Neural cell (in vitro differentiated cells): Measurements from ENCODE around the gene PRKAR1B. TPM values are rescaled to one million over a fixed set of nuclear protein-coding genes. Genes with fewer than 3 reads are reported as not detected.

Source experiments
- H2AFZ ChIP-seq: fragments of 200-600, 300-800 bp; sonication (generic), shearing (Covaris generic); 2 replicates; pipeline ENCODE4 v1.6.0; 2014; ENCODE audit warnings: low read depth, mild to moderate bottlenecking, antibody characterized with exemption, low read length, moderate library complexity
- H3F3A ChIP-seq: fragments of 200-600 bp; shearing (Covaris generic); 2 replicates; pipeline ENCODE4 v1.6.1; 2016; ENCODE audit warnings: mild to moderate bottlenecking, moderate library complexity, mixed read lengths, antibody characterized with exemption, low read length; ENCODE audit not compliant: insufficient read depth, poor library complexity, severe bottlenecking
- H3K27ac ChIP-seq: fragments of 200-600, 300-800 bp; sonication (generic), shearing (Covaris generic); 2 replicates; pipeline ENCODE4 v1.5.1; 2014; ENCODE audit warnings: mild to moderate bottlenecking, low read length, moderate library complexity
- H3K27me3 ChIP-seq: fragments of 300-800, 200-600 bp; sonication (generic), shearing (Covaris generic); 2 replicates; pipeline ENCODE4 v1.6.0; 2014; ENCODE audit warnings: mild to moderate bottlenecking, low read depth, low read length, moderate library complexity; ENCODE audit not compliant: insufficient read depth
- H3K36me3 ChIP-seq: fragments of 300-800, 200-600 bp; sonication (generic), shearing (Covaris generic); 2 replicates; pipeline ENCODE4 v1.5.1; 2014; ENCODE audit warnings: mild to moderate bottlenecking, antibody characterized with exemption, low read length, moderate library complexity; ENCODE audit not compliant: insufficient read depth
- H3K4me2 ChIP-seq: fragments of 300-800, 200-600 bp; sonication (generic), shearing (Covaris generic); 2 replicates; pipeline ENCODE4 v1.6.0; 2014; ENCODE audit warnings: mild to moderate bottlenecking, low read length
- H3K4me3 ChIP-seq: fragments of 300-800, 200-600 bp; sonication (generic), shearing (Covaris generic); 2 replicates; pipeline ENCODE4 v1.5.1; 2014; ENCODE audit warnings: mild to moderate bottlenecking, low read length, moderate library complexity
- H3K79me2 ChIP-seq: fragments of 200-600 bp; shearing (Covaris generic); replicated peaks from 2 replicates; pipeline ENCODE4 v1.6.0; 2014; ENCODE audit warnings: mild to moderate bottlenecking, low read length, moderate library complexity; ENCODE audit not compliant: insufficient read depth
- H3K9ac ChIP-seq: fragments of 300-800, 200-600 bp; sonication (generic), shearing (Covaris generic); 2 replicates; pipeline ENCODE4 v1.6.1; 2016; ENCODE audit warnings: mild to moderate bottlenecking, low read length, mixed read lengths
- H3K9me2 ChIP-seq: fragments of 200-600 bp; shearing (Covaris generic); 2 replicates; pipeline ENCODE4 v1.6.1; 2016; ENCODE audit warnings: mild to moderate bottlenecking, low read length, mixed read lengths; ENCODE audit not compliant: insufficient read depth
- H3K9me3 ChIP-seq: fragments of 200-600, 300-800 bp; sonication (generic), shearing (Covaris generic); 2 replicates; pipeline ENCODE4 v1.6.1; 2016; ENCODE audit warnings: mild to moderate bottlenecking, mixed run types, low read length, moderate library complexity, mixed read lengths
- H4K20me1 ChIP-seq: fragments of 200-600 bp; shearing (Covaris generic); 2 replicates; pipeline ENCODE4 v1.6.1; 2016; ENCODE audit warnings: mild to moderate bottlenecking, mixed run types; ENCODE audit not compliant: insufficient read depth
- EP300 ChIP-seq: fragments of 450-650 bp; conservative IDR thresholded peaks from 2 replicates; pipeline ENCODE4 v1.6.1; 2014; ENCODE audit warnings: antibody characterized with exemption, mild to moderate bottlenecking, moderate library complexity; ENCODE audit not compliant: poor library complexity, severe bottlenecking
- EZH2 ChIP-seq: fragments of 200-600, 300-800 bp; shearing (Covaris generic), sonication (generic); IDR thresholded peaks from 2 replicates; pipeline ENCODE4 v1.6.1; 2014; ENCODE audit warnings: antibody characterized with exemption, low read length, borderline replicate concordance, mild to moderate bottlenecking; ENCODE audit not compliant: insufficient read depth, poor library complexity, severe bottlenecking
- MXI1 ChIP-seq: fragments of 450-650 bp; conservative IDR thresholded peaks from 2 replicates; pipeline ENCODE4 v1.6.1; 2014; ENCODE audit warnings: antibody characterized with exemption, mild to moderate bottlenecking; ENCODE audit not compliant: poor library complexity, severe bottlenecking
- POLR2AphosphoS5 ChIP-seq: IDR thresholded peaks from 2 replicates; pipeline ENCODE4 v1.6.1; 2012
- RAD21 ChIP-seq: fragments of 450-650 bp; conservative IDR thresholded peaks from 2 replicates; pipeline ENCODE4 v1.6.1; 2014; ENCODE audit warnings: antibody characterized with exemption, mild to moderate bottlenecking, moderate library complexity
- SMC3 ChIP-seq: fragments of 450-650 bp; conservative IDR thresholded peaks from 2 replicates; pipeline ENCODE4 v1.6.1; 2014; ENCODE audit warnings: antibody characterized with exemption, mild to moderate bottlenecking, moderate library complexity; ENCODE audit not compliant: poor library complexity
- TAF1 ChIP-seq: IDR thresholded peaks from 2 replicates; pipeline ENCODE4 v1.6.1; 2012; ENCODE audit warnings: low read depth
- polyA plus RNA-seq: library from polyadenylated mRNA; depleted of rRNA; stranded (reverse); fragments of >200 nt; gene quantifications from 2 replicates; pipeline ENCODE4 v1.2.3, GENCODE V29; 2014
- TF ChIP-seq, protein P1 (sequence below): IDR thresholded peaks from 2 replicates; pipeline ENCODE4 v1.6.1; 2012; ENCODE audit warnings: borderline replicate concordance
- TF ChIP-seq, protein P2 (sequence below): fragments of 450-650 bp; IDR thresholded peaks from 2 replicates; pipeline ENCODE4 v1.5.1; 2014; ENCODE audit warnings: antibody characterized with exemption, mild to moderate bottlenecking, moderate library complexity; ENCODE audit not compliant: poor library complexity, severe bottlenecking

The PRKAR1B gene
- polyA plus RNA-seq, 1 donor from 2014 or later: 38.6 TPM

DNA sequence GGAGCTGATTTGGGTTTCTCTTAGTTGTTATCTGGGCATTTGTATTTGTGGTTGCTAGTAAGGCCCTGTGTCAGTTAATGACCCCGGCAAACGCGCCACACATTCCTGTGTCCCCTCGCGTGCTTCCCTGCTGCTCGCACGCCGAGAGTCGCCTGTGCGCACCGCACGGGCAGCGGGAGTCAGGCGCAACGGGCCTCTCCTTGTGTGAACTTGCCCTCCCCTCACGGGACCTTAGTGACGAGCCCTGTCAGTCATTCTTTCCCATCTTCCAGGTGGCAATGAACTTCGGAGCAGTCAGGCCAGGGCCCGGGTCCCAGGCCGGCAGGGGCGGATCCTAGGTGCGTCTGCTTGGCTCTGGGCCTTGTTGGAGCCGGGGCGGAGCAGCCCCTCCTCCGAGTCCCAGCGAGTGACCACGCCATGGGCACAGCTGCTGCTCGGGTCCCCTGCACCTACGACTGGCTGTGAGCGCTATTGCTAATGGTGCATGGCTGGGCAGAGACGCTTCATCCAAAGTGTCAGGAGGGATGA, 12.4 kb upstream of the PRKAR1B start:
- no peak overlapping the region for H3K9ac ChIP-seq
- peaks cover 5% of the 10 kb centered on the region for H3K36me3 ChIP-seq
- H3K4me3 ChIP-seq: no peak overlapping the region
- H2AFZ ChIP-seq: no peak overlapping the region
- no peaks in the 10 kb centered on the region for H3K9me2 ChIP-seq
- H3K79me2 ChIP-seq: peaks cover 20% of the 10 kb centered on the region
- no peak overlapping the region for H3K4me2 ChIP-seq
- no peaks in the 10 kb centered on the region for H3K27me3 ChIP-seq
- TF ChIP-seq RAD21 (no peak), POLR2AphosphoS5 (no peak), TAF1 (no peak), EP300 (no peak), EZH2 (no peak), MXI1 (no peak), SMC3 (no peak)
- TF ChIP-seq, protein P1, sequence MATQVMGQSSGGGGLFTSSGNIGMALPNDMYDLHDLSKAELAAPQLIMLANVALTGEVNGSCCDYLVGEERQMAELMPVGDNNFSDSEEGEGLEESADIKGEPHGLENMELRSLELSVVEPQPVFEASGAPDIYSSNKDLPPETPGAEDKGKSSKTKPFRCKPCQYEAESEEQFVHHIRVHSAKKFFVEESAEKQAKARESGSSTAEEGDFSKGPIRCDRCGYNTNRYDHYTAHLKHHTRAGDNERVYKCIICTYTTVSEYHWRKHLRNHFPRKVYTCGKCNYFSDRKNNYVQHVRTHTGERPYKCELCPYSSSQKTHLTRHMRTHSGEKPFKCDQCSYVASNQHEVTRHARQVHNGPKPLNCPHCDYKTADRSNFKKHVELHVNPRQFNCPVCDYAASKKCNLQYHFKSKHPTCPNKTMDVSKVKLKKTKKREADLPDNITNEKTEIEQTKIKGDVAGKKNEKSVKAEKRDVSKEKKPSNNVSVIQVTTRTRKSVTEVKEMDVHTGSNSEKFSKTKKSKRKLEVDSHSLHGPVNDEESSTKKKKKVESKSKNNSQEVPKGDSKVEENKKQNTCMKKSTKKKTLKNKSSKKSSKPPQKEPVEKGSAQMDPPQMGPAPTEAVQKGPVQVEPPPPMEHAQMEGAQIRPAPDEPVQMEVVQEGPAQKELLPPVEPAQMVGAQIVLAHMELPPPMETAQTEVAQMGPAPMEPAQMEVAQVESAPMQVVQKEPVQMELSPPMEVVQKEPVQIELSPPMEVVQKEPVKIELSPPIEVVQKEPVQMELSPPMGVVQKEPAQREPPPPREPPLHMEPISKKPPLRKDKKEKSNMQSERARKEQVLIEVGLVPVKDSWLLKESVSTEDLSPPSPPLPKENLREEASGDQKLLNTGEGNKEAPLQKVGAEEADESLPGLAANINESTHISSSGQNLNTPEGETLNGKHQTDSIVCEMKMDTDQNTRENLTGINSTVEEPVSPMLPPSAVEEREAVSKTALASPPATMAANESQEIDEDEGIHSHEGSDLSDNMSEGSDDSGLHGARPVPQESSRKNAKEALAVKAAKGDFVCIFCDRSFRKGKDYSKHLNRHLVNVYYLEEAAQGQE: no peak
- TF ChIP-seq, protein P2, sequence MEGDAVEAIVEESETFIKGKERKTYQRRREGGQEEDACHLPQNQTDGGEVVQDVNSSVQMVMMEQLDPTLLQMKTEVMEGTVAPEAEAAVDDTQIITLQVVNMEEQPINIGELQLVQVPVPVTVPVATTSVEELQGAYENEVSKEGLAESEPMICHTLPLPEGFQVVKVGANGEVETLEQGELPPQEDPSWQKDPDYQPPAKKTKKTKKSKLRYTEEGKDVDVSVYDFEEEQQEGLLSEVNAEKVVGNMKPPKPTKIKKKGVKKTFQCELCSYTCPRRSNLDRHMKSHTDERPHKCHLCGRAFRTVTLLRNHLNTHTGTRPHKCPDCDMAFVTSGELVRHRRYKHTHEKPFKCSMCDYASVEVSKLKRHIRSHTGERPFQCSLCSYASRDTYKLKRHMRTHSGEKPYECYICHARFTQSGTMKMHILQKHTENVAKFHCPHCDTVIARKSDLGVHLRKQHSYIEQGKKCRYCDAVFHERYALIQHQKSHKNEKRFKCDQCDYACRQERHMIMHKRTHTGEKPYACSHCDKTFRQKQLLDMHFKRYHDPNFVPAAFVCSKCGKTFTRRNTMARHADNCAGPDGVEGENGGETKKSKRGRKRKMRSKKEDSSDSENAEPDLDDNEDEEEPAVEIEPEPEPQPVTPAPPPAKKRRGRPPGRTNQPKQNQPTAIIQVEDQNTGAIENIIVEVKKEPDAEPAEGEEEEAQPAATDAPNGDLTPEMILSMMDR: no peak
- no peaks in the 10 kb centered on the region for H4K20me1 ChIP-seq
- no peaks in the 10 kb centered on the region for H3F3A ChIP-seq
- H3K9me3 ChIP-seq: peaks cover 5% of the 10 kb centered on the region
- no peak overlapping the region for H3K27ac ChIP-seq

DNA sequence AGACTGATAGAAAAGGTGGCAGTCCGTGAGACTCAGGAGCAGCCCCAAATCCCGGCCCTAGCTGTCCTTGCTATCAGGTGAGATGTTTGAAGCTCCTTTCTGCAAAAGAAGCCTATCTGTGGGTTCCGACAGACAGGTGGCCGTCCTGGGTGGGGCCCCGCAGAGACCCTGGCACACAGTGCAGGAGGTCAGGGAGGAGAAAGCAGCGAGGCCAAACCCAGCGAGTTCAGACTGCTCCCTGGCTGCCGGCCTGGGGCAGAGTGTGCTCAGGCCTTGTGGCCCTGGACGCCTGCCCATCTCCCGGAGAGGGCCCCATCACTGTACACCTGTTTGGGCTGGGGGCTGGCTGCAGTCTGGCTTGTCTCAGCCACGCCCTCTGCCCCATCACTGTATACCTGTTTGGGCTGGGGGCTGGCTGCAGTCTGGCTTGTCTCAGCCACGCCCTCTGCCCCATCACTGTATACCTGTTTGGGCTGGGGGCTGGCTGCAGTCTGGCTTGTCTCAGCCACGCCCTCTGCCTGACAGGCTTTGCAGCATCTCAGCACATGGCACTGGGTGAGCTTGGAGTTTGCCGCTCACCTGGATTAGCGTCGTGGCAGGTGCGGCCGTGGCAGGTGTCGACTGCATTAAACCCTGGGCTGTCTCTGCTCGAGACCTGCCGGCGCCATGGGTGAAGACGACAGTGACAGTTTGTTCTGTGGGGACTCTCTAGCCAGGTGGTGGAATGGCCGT, 11.8 kb upstream of the PRKAR1B start:
- peaks cover 11% of the 10 kb centered on the region for H3K9me3 ChIP-seq
- no peak overlapping the region for H3K4me3 ChIP-seq
- no peak for TF ChIP-seq EP300
- TF ChIP-seq TAF1: no peak
- TF ChIP-seq, protein P2: no peak
- TF ChIP-seq, protein P1: no peak
- TF ChIP-seq MXI1: no peak
- H3K4me2 ChIP-seq: no peak overlapping the region
- H3K27me3 ChIP-seq: no peaks in the 10 kb centered on the region
- H3K27ac ChIP-seq: no peak overlapping the region
- no peaks in the 10 kb centered on the region for H4K20me1 ChIP-seq
- no peak overlapping the region for H3K9ac ChIP-seq
- no peaks in the 10 kb centered on the region for H3K9me2 ChIP-seq
- no peak overlapping the region for H2AFZ ChIP-seq
- peaks cover 26% of the 10 kb centered on the region for H3K79me2 ChIP-seq
- H3K36me3 ChIP-seq: peaks cover 5% of the 10 kb centered on the region
- H3F3A ChIP-seq: no peaks in the 10 kb centered on the region
